ENCODE data around the gene TIAM1.
A peak's percentile ranks its signal among the peaks of the same experiment; 100 is the strongest.

Gene TIAM1

DNA sequence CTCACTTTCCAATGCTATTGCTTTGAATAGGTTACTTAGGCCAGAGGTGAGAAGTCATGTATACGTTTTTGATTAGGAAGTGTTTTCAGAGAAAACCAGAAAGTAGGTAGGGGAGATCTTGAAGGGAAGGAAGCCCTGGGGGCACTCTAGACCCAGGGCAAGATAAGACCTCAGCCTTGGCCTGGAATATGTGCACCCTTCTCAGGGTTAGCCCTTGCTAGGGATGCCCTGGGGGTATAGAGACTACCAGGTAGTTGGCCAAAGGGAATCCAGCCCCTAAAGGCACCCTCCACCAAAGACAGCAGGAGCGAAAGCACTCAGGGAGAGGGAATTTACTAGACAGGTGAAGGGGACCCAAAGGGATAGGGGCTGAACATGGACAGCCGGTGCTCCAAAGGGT lies 7.0 kb downstream of the TIAM1 start:
- DNase-seq, result no peak

DNA sequence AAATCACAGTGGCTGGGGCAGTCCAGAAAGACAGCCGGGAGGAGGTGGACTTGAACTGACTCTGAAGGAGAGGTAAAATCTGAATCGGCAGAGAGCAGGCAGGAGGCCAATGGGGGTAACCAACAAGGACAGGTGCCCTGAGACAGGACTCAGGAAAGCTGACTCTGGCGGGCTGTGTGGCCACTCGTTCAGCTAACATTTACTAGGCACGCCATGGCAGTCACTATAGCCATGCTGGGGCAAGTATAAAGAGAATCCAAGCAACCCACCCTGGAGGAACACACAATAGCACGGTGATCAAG lies 7.4 kb downstream of the TIAM1 start:
- DNase-seq, result no peak
- in situ Hi-C loops (cut with MboI; ENCODE audit: low pct_unique_long_range_greater_than_20kb, low sequenced_read_pairs), result no loop called here

More for the DNA sequence above, 7.0 kb downstream of the TIAM1 start:
- in situ Hi-C loops (cut with MboI; ENCODE audit: low pct_unique_long_range_greater_than_20kb, low sequenced_read_pairs), result no loop called here

DNA sequence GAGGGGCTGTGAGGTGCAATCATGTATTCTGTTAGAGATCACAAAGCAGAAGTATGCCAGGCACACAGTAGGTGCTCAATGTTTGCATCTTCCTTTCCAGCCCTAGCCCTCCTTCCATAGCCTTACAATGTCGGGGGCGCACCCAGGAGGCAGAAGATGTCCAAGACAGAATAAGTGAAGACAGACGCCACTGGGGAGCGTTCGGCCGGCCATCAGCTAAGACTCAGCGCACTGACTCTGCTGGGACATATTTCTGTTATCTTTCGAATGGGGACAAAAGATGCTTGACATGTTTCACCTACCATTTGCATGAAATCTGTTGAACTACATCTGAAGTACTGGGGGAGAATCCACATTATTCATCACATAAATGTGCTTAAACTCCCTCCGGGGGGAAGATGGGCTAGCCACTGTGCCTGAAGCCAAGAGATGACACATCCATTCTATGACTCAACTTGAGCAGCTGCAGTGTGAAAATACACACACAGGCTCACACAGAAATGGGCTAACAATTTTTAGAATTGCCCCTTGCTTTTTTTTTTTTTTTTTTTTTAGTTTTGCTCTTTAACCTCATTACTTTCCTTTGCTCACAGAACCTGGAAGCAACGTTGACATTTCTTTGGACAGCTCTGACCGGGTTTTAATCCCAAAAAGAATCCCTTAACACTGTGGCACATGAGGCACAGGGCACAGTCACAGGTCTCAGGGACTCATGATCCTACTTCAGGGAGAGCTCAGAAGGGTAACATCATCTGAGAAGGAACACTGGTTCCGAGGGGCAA lies 7.9 kb downstream of the TIAM1 start:
- DNase-seq, result no peak
- in situ Hi-C loops (cut with MboI; ENCODE audit: low pct_unique_long_range_greater_than_20kb, low sequenced_read_pairs), result no loop called here

DNA sequence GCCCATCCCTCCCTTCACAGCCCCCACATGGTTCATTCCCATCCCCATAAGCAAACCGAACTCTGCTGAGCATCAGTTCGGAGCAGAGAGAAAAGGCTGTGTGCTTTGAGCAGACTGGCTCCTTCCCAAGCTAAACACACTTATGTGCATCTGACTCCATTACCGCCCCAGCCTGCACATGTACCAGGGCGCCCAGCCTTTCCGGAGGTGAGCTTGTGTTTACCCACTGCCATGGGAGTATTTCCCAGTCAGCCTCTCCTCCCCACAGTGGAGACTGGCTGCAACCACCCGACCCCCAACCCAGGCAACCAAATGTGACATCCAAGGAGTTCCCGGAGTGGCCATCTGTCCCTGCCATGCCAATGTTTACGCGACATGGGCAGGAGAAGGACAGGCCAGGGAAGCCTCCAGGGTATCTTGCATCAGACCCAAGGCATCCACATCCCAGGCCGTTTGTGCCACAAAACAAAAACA lies 9.4 kb downstream of the TIAM1 start:
- no peak for DNase-seq
- in situ Hi-C loops (cut with MboI; ENCODE audit: low pct_unique_long_range_greater_than_20kb, low sequenced_read_pairs), result no loop called here

DNA sequence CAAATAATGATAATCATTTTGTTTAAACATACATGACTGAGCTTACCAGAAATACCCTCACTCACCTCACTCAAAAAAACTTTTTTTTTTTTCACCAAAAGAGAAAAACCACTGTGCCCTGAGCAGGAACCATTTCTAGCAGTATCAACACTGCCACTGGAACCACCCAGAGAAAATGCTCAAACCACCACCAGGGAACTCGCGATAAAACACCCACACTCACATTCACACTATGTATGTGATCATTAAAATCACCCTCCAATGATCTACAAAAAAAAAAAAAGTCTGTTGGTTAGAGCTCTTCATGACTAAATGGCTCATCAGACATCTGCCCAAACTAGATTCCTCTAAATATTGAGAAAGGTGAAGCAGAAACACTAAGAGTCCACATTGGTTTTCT lies 11.5 kb downstream of the TIAM1 start:
- DNase-seq, result no peak
- in situ Hi-C loops (cut with MboI; ENCODE audit: low pct_unique_long_range_greater_than_20kb, low sequenced_read_pairs), result no loop called here

GRCh38 chr21:31331231-31331630 lies 12.8 kb downstream of the TIAM1 start:
- DNase-seq, result no peak
- in situ Hi-C loops (cut with MboI; ENCODE audit: low pct_unique_long_range_greater_than_20kb, low sequenced_read_pairs), result no loop called here

- in situ Hi-C loops (cut with MboI; ENCODE audit: low pct_unique_long_range_greater_than_20kb, low sequenced_read_pairs), result no loop called here
- DNase-seq, result no peak
Measured at GRCh38 chr21:31330144-31330483, 13.9 kb downstream of the TIAM1 start.

GRCh38 chr21:31329456-31330143 lies 14.5 kb downstream of the TIAM1 start:
- in situ Hi-C loops (cut with MboI; ENCODE audit: low pct_unique_long_range_greater_than_20kb, low sequenced_read_pairs), result no loop called here
- no peak for DNase-seq

DNA sequence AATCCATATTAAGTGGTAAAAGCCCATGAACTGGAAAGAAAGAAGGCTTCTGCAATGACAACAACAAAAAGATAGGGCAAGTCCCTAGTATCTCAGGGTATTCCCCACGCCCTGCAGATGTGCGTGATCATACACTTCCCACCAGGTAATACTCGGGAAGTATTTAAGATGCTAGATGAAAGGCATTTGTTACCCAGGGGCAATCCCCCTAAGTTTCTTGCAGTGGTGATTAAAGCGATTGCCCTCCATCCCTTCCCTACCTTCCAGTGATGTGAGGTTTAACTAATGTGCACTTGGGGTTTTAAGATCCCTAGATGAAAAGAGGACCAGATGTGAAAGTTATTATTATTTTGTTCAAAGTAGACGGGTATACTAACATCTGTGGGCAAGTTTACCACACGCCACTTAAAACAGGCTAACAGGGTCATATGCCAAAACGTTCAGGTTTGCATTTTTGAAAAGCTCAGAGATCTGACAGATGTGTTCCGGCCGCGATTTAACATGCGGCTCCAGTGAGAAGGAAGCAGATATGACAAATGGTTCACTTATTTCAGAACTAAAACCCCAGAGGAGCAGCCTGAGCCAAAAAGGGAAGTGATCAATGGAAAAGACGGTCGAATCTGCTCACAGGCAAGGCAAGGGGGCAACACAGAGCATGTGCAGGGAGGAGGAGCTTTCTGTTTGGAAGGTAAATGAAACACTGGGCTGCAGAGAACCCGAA lies 17.4 kb downstream of the TIAM1 start:
- DNase-seq, result peak; percentile 45
- in situ Hi-C loops (cut with MboI; ENCODE audit: low pct_unique_long_range_greater_than_20kb, low sequenced_read_pairs), result no loop called here

- in situ Hi-C loops (cut with MboI; ENCODE audit: low pct_unique_long_range_greater_than_20kb, low sequenced_read_pairs), result no loop called here
- DNase-seq, result no peak
Measured at GRCh38 chr21:31318971-31319370, 25.1 kb downstream of the TIAM1 start.

GRCh38 chr21:31317688-31318087 lies 26.4 kb downstream of the TIAM1 start:
- in situ Hi-C loops (cut with MboI; ENCODE audit: low pct_unique_long_range_greater_than_20kb, low sequenced_read_pairs), result no loop called here
- no peak for DNase-seq

- in situ Hi-C loops (cut with MboI; ENCODE audit: low pct_unique_long_range_greater_than_20kb, low sequenced_read_pairs), result no loop called here
- no peak for DNase-seq
Measured at GRCh38 chr21:31316488-31317169, 27.4 kb downstream of the TIAM1 start.

- in situ Hi-C loops (cut with MboI; ENCODE audit: low pct_unique_long_range_greater_than_20kb, low sequenced_read_pairs), result no loop called here
- no peak for DNase-seq
Measured at GRCh38 chr21:31316072-31316471, 28.0 kb downstream of the TIAM1 start.

DNA sequence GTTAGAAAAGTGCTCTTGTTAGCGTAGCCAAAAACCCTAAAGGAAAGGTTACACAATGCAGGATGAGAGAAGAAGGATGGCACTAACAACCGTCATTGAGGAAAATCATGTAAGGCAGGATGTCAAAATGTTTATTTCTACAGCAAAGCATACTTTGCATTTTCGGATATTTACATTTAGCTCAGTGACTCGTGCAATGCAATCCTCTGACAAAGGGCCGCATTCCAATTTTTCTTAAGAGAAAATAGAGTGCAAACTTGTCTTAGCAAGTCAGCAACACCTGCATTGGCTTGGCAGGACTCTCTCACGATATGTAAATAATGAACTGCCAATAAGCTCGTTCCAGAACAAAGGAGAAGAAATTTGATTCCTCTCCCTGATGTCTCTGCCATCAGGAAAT lies 33.3 kb downstream of the TIAM1 start:
- DNase-seq, result no peak
- in situ Hi-C loops (cut with MboI; ENCODE audit: low pct_unique_long_range_greater_than_20kb, low sequenced_read_pairs), result no loop called here

GRCh38 chr21:31308584-31308983 lies 35.5 kb downstream of the TIAM1 start:
- in situ Hi-C loops (cut with MboI; ENCODE audit: low pct_unique_long_range_greater_than_20kb, low sequenced_read_pairs), result no loop called here
- DNase-seq, result no peak

GRCh38 chr21:31305888-31306287 lies 38.2 kb downstream of the TIAM1 start:
- DNase-seq, result no peak
- in situ Hi-C loops (cut with MboI; ENCODE audit: low pct_unique_long_range_greater_than_20kb, low sequenced_read_pairs), result no loop called here

DNA sequence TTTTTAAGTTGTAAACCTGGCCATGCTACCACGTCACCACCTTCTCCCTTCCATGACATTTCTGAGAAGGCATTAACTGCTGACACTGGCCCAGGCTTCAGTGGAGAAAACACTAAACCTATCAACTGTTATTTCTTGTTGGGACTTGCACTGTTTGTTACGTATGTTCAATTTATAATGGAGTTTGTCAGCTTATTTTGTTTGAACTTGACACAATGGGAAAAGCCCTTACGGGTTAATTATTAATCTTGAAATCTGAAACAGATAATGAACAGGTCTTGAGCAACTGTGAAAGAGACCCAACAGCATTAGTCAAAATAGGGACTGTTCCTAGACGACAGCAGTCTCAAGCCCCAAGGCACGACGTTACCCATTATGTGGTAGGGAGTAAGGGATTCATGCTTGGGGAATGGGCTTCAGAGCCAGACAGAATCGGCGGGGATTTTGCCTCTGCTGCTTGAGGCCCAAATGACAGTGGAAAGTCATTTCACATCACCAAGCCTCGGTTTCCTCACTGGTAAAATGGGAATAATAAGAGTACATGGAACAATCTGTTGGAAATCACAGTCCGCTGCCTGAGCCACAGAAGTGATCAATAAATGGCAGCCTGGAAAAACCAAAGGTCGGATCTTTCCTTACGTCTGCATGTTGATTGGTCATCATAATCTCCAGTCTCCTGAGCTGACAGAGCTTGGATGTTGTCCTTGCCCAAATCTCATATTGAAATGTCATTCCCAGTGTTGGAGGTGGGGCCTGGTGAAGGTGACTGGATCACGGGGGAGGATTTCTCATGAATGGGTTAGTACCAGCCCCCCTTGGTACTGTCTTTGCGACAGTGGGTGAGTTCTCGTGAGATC lies 44.5 kb downstream of the TIAM1 start:
- in situ Hi-C loops (cut with MboI; ENCODE audit: low pct_unique_long_range_greater_than_20kb, low sequenced_read_pairs), result no loop called here
- no peak for DNase-seq

DNA sequence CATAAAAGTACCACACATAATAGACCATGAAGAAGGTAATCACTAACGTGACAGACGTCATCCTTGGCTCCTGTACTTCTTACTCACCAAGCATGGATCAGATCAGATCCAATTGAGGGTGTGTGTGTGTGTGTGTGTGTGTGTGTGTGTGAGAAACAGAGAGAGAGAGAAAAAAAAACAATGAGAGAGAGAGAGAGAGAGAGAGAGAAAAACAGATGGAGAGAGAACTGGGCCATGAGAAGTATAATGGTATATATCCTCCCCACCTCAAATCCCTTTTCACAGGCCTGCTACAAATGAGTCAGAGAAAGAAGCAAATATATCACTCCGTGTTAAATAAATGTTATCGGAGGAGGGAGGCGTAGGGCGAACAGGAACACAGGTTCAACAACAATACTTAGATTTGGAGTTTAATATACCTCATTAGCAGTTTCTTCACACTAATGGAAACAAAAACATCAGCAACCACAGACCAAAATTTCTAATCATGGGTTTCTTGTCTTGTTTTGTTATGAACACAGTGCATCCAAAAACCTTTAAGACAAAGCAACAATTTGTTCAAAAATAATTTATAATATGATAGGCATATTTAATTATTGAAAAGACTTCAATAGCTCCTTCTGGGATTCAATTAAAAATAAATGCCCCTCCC lies 45.3 kb downstream of the TIAM1 start:
- in situ Hi-C loops (cut with MboI; ENCODE audit: low pct_unique_long_range_greater_than_20kb, low sequenced_read_pairs), result no loop called here
- no peak for DNase-seq

- no peak for DNase-seq
- in situ Hi-C loops (cut with MboI; ENCODE audit: low pct_unique_long_range_greater_than_20kb, low sequenced_read_pairs), result no loop called here
Measured at GRCh38 chr21:31297806-31298205, 46.3 kb downstream of the TIAM1 start.
